Medulla oblongata (tissue), 1 donor: ENCODE results near the gene ONECUT3.
A peak's percentile ranks its signal among the peaks of the same experiment; 100 is the strongest.
"Not testable (repeated sequence)": the region's sequence is repeated elsewhere in the genome, so short reads cannot be mapped to it uniquely, and the experiment has no call there.

Source experiments
- DNase-seq: peaks from one replicate; pipeline ENCODE4 v3.0.0-alpha.2; 2015; ENCODE audit errors: extremely low spot score

The ONECUT3 gene

GRCh38 chr19:1794424-1795172, 41.3 kb downstream of the ONECUT3 start:
- DNase-seq = no peak

GRCh38 chr19:1796395-1797142, 43.3 kb downstream of the ONECUT3 start:
- DNase-seq = no peak

- DNase-seq = not testable (repeated sequence)
Observed at GRCh38 chr19:1797313-1797712, 44.0 kb downstream of the ONECUT3 start.

- DNase-seq = no peak
Observed at GRCh38 chr19:1799695-1800342, 46.5 kb downstream of the ONECUT3 start.

GRCh38 chr19:1804858-1805257, 51.6 kb downstream of the ONECUT3 start:
- no peak for DNase-seq

GRCh38 chr19:1805401-1806183, 52.3 kb downstream of the ONECUT3 start:
- DNase-seq = no peak

- DNase-seq = no peak
Observed at GRCh38 chr19:1806184-1807029, 53.1 kb downstream of the ONECUT3 start.

GRCh38 chr19:1807030-1807694, 53.9 kb downstream of the ONECUT3 start:
- DNase-seq = no peak

- no peak for DNase-seq
Observed at GRCh38 chr19:1807695-1808394, 54.5 kb downstream of the ONECUT3 start.

- no peak for DNase-seq
Observed at GRCh38 chr19:1808395-1808731, 55.1 kb downstream of the ONECUT3 start.

GRCh38 chr19:1809678-1810077, 56.4 kb downstream of the ONECUT3 start:
- DNase-seq = no peak

GRCh38 chr19:1810439-1811160, 57.3 kb downstream of the ONECUT3 start:
- DNase-seq = no peak

GRCh38 chr19:1811472-1811894, 58.2 kb downstream of the ONECUT3 start:
- DNase-seq = no peak

GRCh38 chr19:1811942-1812425, 58.7 kb downstream of the ONECUT3 start, which contains the start of gene ATP8B3:
TSS of gene ATP8B3 (minus strand) at chr19:1812276. CDS start at chr19:1811736, 540 bp downstream.
- no peak for DNase-seq

- peak; percentile 71 for DNase-seq
Observed at GRCh38 chr19:1812426-1813191, 59.3 kb downstream of the ONECUT3 start.

- no peak for DNase-seq
Observed at GRCh38 chr19:1813192-1814182, 60.2 kb downstream of the ONECUT3 start.

- no peak for DNase-seq
Observed at GRCh38 chr19:1814391-1814790, 61.1 kb downstream of the ONECUT3 start.
